Muscle of leg (tissue), 11 donors: ENCODE measurements around the gene ADO. TPM values are rescaled to one million over a fixed set of nuclear protein-coding genes. Genes with fewer than 3 reads are reported as not detected.
A peak's percentile ranks its signal among the peaks of the same experiment; 100 is the strongest.

Source experiments
- DNase-seq: peaks from one replicate; pipeline ENCODE4 v3.0.0; 2013
- H3K27ac ChIP-seq: one replicate; pipeline ENCODE4 v1.5.1; 2013; ENCODE audit warnings: mild to moderate bottlenecking, low read length, control low read depth
- H3K27me3 ChIP-seq: one replicate; pipeline ENCODE4 v1.6.1; 2013; ENCODE audit warnings: low read length; ENCODE audit not compliant: control insufficient read depth, insufficient read depth
- H3K36me3 ChIP-seq: one replicate; pipeline ENCODE4 v1.6.1; 2013; ENCODE audit warnings: low read length; ENCODE audit not compliant: control insufficient read depth, insufficient read depth
- H3K4me1 ChIP-seq: one replicate; pipeline ENCODE4 v1.6.1; 2013; ENCODE audit warnings: low read length; ENCODE audit not compliant: control insufficient read depth, insufficient read depth
- H3K4me3 ChIP-seq: one replicate; pipeline ENCODE4 v1.5.1; 2013; ENCODE audit warnings: low read length, control low read depth
- H3K9me3 ChIP-seq: replicated peaks from 2 replicates; pipeline ENCODE4 v1.6.1; 2013; ENCODE audit warnings: low read depth, low read length; ENCODE audit not compliant: control insufficient read depth
- WGBS: methylation state at CpG from one replicate; pipeline ENCODE4 v1.1.5; 2013; ENCODE audit warnings: missing lambda C conversion rate; ENCODE audit not compliant: insufficient coverage; 5-methylcytosine and 5-hydroxymethylcytosine counted together
- polyA plus RNA-seq, 8 donors: library from polyadenylated mRNA; unstranded; fragments of 120-200 nt; gene quantifications; one replicate each; pipeline versions ENCODE4 v1.2.1 to v1.2.3, GENCODE V29; 2013; ENCODE audit warnings: inconsistent platforms in 1 of 8, low replicate concordance in 1 of 8; ENCODE audit not compliant: insufficient read length in 8 of 8, insufficient read depth in 1 of 8
- total RNA-seq: library from RNA; stranded (reverse); fragments of 120-200 nt; gene quantifications from one replicate; pipeline ENCODE4 v1.2.4, GENCODE V29; 2013

ADO gene
- total and polyA plus RNA-seq, 9 donors, result 14.3 to 19.5 (median 16.6) TPM

DNA sequence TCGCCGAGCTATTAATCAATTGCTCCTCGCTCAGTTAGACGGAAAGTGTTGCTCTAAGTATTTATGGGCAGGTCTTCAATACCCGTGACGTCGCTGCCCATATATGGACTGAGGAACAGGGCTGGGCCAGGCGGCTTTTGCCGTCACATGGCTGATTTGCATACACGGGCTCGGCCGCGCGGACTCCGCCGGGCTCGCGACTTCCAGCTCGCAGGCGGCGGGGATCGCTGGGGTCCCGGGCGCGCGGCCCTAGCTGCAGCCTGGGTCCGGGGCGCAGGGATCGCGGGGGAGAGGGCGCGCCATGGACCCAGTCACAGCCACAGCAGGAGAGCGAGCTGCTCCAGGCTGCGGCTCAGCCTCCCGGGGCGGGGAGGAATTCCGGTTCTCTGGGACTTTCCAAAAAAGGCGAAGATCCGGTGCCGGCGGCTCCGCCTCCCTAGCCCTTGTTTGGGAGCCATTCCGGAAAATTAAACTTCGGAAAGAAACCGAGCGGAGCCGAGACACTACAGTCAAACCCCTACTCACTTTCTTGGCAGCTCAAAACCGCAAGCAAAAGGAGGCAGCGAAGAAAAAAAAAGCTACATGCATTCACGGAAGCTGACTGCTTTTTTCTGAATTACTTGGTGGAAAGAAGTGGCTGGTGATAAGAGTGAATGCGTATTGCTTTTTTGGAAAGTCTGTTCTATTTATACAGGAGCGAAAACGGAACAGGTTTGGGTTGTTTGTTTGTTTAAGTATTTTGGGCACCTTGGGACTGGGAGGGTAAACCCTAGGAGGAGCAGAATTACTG lies 12.0 kb downstream of the ADO start, which contains the start of gene EGR2:
TSS of gene EGR2 (minus strand) at position 36 of the 790 bp plus-strand sequence. CDS start 337 bp downstream, outside the sequence.
- peak within 1 kb of the TSS; percentile 74 for H3K4me3 ChIP-seq
- peak within 1 kb of the TSS; percentile 92 for H3K27ac ChIP-seq
- DNase-seq, result peak; percentile 99
- H3K9me3 ChIP-seq, result no peaks in the 10 kb centered on the region
- no peaks in the 10 kb centered on the region for H3K36me3 ChIP-seq
- peaks cover 40% of the 10 kb centered on the region for H3K4me1 ChIP-seq
- under 1% methylated on average over 44 of the region's 53 CpGs for WGBS
- peaks cover 69% of the 10 kb centered on the region for H3K27me3 ChIP-seq

DNA sequence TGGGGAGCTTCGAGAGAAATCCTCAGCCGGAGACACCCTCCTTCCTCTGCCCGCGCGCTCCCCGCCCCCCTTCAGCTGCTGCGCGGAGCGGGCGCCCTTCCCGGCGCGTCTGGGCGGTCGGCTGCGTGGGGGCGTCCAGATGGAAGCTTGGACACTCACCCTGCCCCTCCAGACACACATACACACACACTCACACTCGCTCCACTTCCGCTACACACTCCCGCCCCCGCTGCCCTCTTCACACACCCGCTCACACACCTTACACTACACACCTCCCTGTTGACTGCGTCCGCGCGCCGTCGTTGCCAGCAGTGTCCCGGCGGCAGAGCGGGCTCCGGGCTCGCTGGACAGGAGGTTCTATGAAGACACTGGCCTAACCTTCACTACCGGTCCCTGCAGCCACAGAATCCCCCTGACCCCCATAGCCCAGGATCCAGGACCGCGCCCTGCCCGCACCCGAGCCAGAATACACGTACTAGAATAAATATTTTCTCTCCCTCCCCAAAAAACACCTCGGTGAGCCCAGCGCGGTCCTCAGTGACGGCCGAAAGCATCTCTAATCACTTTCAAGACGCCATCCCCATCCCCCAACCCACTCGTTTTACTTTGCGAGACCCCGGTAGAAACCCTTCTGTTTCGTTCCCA lies 12.7 kb downstream of the ADO start:
- peak overlapping the region; percentile 74 for H3K4me3 ChIP-seq
- WGBS, result under 1% methylated on average over 49 of the region's 49 CpGs
- H3K9me3 ChIP-seq, result no peaks in the 10 kb centered on the region
- peak overlapping the region; percentile 92 for H3K27ac ChIP-seq
- H3K4me1 ChIP-seq, result peaks cover 40% of the 10 kb centered on the region
- no peaks in the 10 kb centered on the region for H3K36me3 ChIP-seq
- peaks cover 69% of the 10 kb centered on the region for H3K27me3 ChIP-seq
- peak; percentile 80 for DNase-seq

GRCh38 chr10:62817766-62818425 lies 13.4 kb downstream of the ADO start:
- Histone ChIP-seq H3K9me3 (no peaks in the 10 kb centered on the region), H3K4me1 (peaks cover 40% of the 10 kb centered on the region), H3K27ac (peak overlapping the region; percentile 92), H3K27me3 (peaks cover 66% of the 10 kb centered on the region), H3K4me3 (peak overlapping the region; percentile 74), H3K36me3 (no peaks in the 10 kb centered on the region)
- peak; percentile 86 for DNase-seq
- WGBS, result under 1% methylated on average over 47 of the region's 51 CpGs

DNA sequence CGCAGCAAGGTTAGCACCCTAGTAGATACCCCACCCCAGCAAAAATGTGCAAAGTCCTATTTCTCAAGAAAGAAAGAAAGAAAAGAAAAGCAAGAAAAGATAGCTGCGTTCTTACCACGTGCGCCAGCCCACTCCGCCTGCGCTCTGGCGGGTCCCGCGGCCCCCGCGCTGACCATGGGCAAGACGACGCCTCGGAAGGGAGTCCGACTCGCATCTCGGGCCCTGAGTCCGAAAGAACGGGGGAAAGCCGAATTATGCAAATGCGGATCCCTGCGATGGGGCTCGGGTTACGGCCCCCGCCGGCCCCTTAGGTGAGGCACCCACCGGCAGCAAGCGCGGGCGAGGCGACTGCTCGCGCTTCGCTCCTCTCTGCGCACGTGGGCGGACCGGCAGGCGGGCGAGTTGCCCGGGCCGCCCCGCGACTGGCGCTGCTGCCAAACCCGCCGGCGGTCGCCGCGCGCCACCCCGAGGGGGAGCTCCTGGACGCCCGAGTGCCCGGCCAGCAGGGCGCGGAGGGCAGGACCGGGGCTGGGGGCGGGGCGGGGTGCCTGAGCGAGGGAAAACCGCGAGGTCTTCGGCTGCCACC lies 14.0 kb downstream of the ADO start:
- WGBS, result under 1% methylated on average over 55 of the region's 65 CpGs
- peaks cover 40% of the 10 kb centered on the region for H3K4me1 ChIP-seq

GRCh38 chr10:62819141-62819920 lies 14.8 kb downstream of the ADO start:
- Histone ChIP-seq H3K4me1 (peaks cover 40% of the 10 kb centered on the region), H3K36me3 (no peaks in the 10 kb centered on the region), H3K27ac (no peak overlapping the region), H3K9me3 (no peaks in the 10 kb centered on the region), H3K4me3 (no peak overlapping the region), H3K27me3 (peaks cover 52% of the 10 kb centered on the region)
- 42% methylated on average over 16 of the region's 19 CpGs for WGBS
- DNase-seq, result peak; percentile 32

More for the DNA sequence above, 14.0 kb downstream of the ADO start:
- Histone ChIP-seq H3K9me3 (no peaks in the 10 kb centered on the region), H3K4me3 (peak overlapping the region; percentile 74), H3K27ac (no peak overlapping the region), H3K36me3 (no peaks in the 10 kb centered on the region), H3K27me3 (peaks cover 60% of the 10 kb centered on the region)
- DNase-seq, result peak; percentile 36

DNA sequence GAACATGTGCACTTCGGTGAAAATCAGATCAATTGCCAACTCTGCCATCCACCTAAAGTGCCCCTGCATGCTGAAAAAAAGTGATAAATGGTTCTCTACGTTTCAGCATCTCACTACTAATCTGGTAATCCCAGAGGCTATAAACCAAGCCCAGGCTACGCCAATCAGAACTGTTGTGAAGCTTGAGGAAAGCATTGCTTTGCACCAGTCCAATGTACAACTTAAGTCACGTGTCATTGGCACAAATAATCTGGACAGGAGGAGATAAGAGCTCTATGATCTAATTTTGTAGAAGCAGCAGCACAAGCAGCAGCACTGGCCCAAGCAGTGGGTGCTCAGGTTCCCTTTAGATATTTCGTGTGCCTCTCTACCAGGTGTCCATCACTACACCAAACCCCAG lies 16.1 kb downstream of the ADO start:
- 80% methylated on average over 2 of the region's 5 CpGs for WGBS
- Histone ChIP-seq H3K9me3 (no peaks in the 10 kb centered on the region), H3K4me1 (peaks cover 29% of the 10 kb centered on the region), H3K27ac (no peak overlapping the region), H3K27me3 (peaks cover 40% of the 10 kb centered on the region), H3K4me3 (no peak overlapping the region), H3K36me3 (no peaks in the 10 kb centered on the region)
- DNase-seq, result no peak

GRCh38 chr10:62826273-62826672 lies 21.8 kb downstream of the ADO start:
- Histone ChIP-seq H3K36me3 (no peaks in the 10 kb centered on the region), H3K9me3 (no peaks in the 10 kb centered on the region), H3K4me3 (no peak overlapping the region), H3K27ac (no peak overlapping the region), H3K27me3 (no peaks in the 10 kb centered on the region), H3K4me1 (no peaks in the 10 kb centered on the region)
- no CpG with 5 or more reads among the region's 1 CpG for WGBS
- no peak for DNase-seq

GRCh38 chr10:62829622-62830021 lies 25.1 kb downstream of the ADO start:
- no peaks in the 10 kb centered on the region for H3K4me1 ChIP-seq
- no peak overlapping the region for H3K4me3 ChIP-seq
- DNase-seq, result no peak
- H3K27me3 ChIP-seq, result no peaks in the 10 kb centered on the region
- 45% methylated on average over 1 of the region's 2 CpGs for WGBS
- H3K36me3 ChIP-seq, result no peaks in the 10 kb centered on the region
- H3K9me3 ChIP-seq, result no peaks in the 10 kb centered on the region
- H3K27ac ChIP-seq, result no peak overlapping the region

DNA sequence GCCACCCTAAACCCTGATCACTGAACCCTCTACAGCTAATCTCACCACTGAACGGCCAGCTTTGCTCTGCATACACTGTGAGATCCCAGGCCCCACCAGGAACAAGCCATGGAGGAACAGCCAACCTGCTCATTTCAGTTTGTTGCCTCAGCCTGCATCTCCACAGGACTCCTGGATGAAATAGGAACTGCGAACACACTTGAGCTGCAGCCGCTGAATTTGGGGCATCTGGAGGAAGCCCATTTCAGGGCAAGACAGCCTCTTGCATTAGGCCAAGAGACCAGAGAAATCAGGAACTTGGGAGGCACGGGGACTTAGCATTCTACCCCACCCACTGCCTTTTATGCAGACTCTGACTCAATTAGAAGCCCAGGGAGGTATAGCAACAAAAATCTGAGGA lies 26.2 kb downstream of the ADO start:
- 31% methylated on average over 3 of the region's 4 CpGs for WGBS
- Histone ChIP-seq H3K4me1 (no peaks in the 10 kb centered on the region), H3K27ac (no peak overlapping the region), H3K4me3 (no peak overlapping the region), H3K36me3 (no peaks in the 10 kb centered on the region), H3K9me3 (no peaks in the 10 kb centered on the region), H3K27me3 (no peaks in the 10 kb centered on the region)
- DNase-seq, result peak; percentile 22
